ENCODE measurements around the gene NPIPB8. TPM values are rescaled to one million over a fixed set of nuclear protein-coding genes. Genes with fewer than 3 reads are reported as not detected.
A peak's percentile ranks its signal among the peaks of the same experiment; 100 is the strongest.
"Not testable (repeated sequence)": the region's sequence is repeated elsewhere in the genome, so short reads cannot be mapped to it uniquely, and the experiment has no call there.

NPIPB8 gene
- total RNA-seq, 4 donors from 2014 or later = 0.85 to 2.1 (median 1.3) TPM; not detected in 1

DNA sequence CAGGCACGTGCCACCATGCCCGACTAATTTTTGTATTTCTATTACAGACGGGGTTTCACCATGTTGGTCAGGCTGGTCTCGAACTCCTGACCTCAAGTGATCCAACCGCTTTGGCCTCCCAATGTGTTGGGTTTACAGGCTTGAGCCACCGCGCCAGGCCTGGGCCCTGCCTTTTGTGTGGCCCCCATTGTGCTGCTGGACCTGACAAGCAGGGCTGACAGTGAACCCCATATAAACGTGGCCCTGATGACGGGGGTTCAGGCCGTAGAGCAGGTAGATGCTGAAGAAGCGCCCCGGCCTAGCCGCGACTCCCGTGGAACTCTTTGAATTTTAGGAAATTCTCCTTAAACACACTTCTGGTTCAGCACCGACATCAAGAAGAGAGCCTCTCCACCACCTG, 23.3 kb upstream of the NPIPB8 start:
- H3K4me1 ChIP-seq = peaks cover 0 to 17% (median 4%) of the 10 kb centered on the region in 4 donors
- not testable (repeated sequence) for H3K27me3 ChIP-seq, H3K27ac ChIP-seq, H3K9me3 ChIP-seq, H3K36me3 ChIP-seq, DNase-seq, H3K4me3 ChIP-seq

DNA sequence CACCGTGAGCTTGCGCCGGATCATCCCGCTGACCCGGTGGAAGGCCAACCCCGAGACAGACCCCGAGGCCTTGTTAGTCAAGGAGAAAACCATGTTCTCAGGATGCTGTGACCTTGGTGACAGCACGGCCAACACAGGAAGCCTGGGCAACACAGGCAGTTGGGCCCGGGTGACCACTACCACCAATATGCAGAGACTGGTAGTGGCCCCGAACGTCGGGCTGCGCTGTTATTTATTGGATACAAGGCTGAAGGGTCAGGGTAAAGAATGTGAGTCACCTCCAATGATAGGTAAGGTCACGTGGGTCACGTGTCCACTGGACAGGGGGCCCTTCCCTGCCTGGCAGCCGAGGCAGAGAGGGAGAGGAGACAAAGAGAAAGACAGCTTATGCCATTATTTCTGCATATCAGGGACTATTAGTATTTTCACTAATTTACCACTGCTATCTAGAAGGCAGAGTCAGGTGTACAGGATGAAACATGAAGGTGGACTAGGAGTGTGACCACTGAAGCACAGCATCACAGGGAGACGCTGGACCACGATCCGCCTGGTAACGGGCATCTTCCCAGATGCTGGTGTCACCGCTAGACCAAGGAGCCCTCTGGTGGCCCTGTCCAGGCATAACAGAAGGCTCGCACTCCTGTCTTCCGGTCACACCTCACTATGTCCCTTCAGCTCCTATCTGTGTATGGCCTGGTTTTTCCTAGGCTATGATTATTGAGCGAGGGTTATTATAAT, 22.2 kb upstream of the NPIPB8 start:
- not testable (repeated sequence) for H3K36me3 ChIP-seq, H3K27ac ChIP-seq, H3K9me3 ChIP-seq, H3K4me3 ChIP-seq, H3K27me3 ChIP-seq, H3K4me1 ChIP-seq
- TF ChIP-seq, protein P1, sequence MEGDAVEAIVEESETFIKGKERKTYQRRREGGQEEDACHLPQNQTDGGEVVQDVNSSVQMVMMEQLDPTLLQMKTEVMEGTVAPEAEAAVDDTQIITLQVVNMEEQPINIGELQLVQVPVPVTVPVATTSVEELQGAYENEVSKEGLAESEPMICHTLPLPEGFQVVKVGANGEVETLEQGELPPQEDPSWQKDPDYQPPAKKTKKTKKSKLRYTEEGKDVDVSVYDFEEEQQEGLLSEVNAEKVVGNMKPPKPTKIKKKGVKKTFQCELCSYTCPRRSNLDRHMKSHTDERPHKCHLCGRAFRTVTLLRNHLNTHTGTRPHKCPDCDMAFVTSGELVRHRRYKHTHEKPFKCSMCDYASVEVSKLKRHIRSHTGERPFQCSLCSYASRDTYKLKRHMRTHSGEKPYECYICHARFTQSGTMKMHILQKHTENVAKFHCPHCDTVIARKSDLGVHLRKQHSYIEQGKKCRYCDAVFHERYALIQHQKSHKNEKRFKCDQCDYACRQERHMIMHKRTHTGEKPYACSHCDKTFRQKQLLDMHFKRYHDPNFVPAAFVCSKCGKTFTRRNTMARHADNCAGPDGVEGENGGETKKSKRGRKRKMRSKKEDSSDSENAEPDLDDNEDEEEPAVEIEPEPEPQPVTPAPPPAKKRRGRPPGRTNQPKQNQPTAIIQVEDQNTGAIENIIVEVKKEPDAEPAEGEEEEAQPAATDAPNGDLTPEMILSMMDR (IDR thresholded peaks at IDR 0.05) = peak; percentile 29 to 85 (median 72)
- peak in 2 of 3 donors; percentile 67 to 85 for DNase-seq

DNA sequence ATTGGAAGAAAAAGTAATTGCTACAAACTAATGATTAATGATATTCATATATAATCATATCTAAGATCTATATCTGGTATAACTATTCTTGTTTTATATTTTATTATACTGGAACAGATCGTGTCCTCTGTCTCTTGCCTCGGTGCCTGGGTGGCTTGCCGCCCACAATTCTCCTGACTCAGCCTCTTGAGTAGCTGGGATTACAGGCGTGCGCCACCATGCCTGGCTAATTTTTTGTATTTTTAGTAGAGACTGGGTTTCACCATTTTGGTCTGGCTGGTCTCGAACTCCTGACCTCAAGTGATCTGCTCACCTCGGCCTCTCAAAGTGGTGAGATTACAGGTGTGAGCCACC, 21.7 kb upstream of the NPIPB8 start:
- H3K27ac ChIP-seq, H3K36me3 ChIP-seq: not testable (repeated sequence)

DNA sequence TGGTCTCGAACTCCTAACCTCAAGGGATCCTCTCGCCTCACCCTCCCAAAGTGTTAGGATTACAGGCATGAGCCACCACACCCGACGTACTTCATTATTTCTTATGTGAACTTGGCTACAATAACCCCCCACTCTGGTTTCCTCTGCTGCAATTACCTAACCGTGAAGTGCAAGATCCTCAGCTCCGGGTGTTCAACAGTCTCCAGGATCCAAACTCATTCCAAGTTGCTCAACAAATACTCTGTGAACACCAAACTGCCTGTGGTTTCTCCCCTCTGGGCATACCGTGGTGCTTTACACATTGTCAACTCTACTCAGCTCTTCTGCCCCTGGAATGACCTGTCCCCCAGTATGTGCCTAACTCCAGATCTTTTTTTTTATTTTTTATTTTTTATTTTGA, 21.2 kb upstream of the NPIPB8 start:
- H3K9me3 ChIP-seq = no peaks in the 10 kb centered on the region
- H3K36me3 ChIP-seq = no peaks in the 10 kb centered on the region
- no peak for DNase-seq
- no peak overlapping the region for H3K27ac ChIP-seq
- H3K4me3 ChIP-seq = no peak overlapping the region
- TF ChIP-seq POLR2A (IDR thresholded peaks at IDR 0.05) = no peak
- TF ChIP-seq, protein P1 (IDR thresholded peaks at IDR 0.05) = no peak
- peaks cover 0 to 2% (median 0%) of the 10 kb centered on the region in 4 donors for H3K4me1 ChIP-seq
- H3K27me3 ChIP-seq = no peaks in the 10 kb centered on the region

More for the DNA sequence above, 21.7 kb upstream of the NPIPB8 start:
- DNase-seq, H3K9me3 ChIP-seq, H3K27me3 ChIP-seq, H3K4me3 ChIP-seq, H3K4me1 ChIP-seq: not testable (repeated sequence)

DNA sequence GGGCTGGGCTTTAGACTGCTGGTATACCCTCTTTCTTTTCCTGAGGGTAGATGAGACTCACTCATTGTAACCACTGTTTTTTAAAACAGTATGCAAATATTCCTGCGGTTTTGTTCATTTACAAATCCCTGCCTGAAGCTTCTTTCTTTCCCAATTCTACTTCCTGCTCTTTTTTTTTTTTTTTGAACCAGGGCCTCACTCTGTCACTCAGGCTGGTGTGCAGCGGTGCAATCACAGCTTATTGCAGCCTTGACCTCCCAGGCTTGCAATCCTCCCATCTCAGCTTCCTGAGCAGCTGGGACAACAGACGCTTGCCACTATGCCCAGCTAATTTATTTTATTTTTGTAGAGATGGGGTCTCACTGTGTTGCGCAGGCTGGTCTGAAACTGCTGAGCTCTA, 20.0 kb upstream of the NPIPB8 start:
- H3K9me3 ChIP-seq = no peaks in the 10 kb centered on the region
- no peak for TF ChIP-seq POLR2A (IDR thresholded peaks at IDR 0.05)
- TF ChIP-seq, protein P1 (IDR thresholded peaks at IDR 0.05) = no peak
- DNase-seq = no peak
- no peak overlapping the region for H3K27ac ChIP-seq
- no peaks in the 10 kb centered on the region for H3K27me3 ChIP-seq
- no peaks in the 10 kb centered on the region for H3K36me3 ChIP-seq
- no peak overlapping the region for H3K4me3 ChIP-seq
- peaks cover 0 to 12% (median 2%) of the 10 kb centered on the region in 4 donors for H3K4me1 ChIP-seq

- H3K27me3 ChIP-seq, DNase-seq, H3K36me3 ChIP-seq, H3K9me3 ChIP-seq, H3K4me3 ChIP-seq, H3K27ac ChIP-seq: not testable (repeated sequence)
- H3K4me1 ChIP-seq = peaks cover 0 to 23% (median 4%) of the 10 kb centered on the region in 4 donors
These were observed 17.5 kb upstream of the NPIPB8 start for GRCh38 chr16:28620316-28620715.

DNA sequence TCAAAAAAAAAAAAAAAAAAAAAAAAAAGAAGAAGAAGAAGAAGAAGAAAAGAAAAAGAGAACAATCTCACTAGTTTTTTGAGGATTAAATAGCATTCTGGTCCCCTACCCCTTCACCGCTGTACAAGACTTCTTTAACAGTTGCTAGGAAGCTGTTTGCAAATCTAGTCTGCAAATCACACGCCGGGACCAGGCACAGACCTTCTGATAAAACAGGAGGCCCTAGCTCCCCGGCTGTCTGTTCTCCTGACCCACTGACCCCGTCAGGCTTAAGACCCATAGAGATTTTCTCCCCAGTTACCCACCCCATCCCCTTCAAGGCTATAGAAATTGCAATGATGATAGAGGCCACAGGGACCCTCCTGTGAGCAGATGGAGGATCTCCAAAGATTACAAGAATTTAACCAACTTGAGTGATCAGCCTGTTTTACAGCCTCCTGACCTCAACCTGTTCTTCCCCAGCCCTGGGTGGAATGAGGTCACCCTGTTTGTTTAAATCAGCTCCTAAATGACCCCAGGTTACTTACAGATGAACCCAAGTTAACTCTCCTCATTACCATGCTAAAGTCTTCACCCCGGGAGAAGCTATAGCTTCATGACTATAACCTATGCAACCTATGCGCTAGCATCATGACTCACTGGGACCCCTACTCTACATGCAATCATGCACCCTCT, 16.2 kb upstream of the NPIPB8 start:
- peaks cover 0 to 23% (median 4%) of the 10 kb centered on the region in 4 donors for H3K4me1 ChIP-seq
- no peaks in the 10 kb centered on the region for H3K9me3 ChIP-seq
- H3K36me3 ChIP-seq = no peaks in the 10 kb centered on the region
- TF ChIP-seq, protein P1 (IDR thresholded peaks at IDR 0.05) = no peak
- no peak for TF ChIP-seq POLR2A (IDR thresholded peaks at IDR 0.05)
- H3K27ac ChIP-seq = no peak overlapping the region
- H3K4me3 ChIP-seq = no peak overlapping the region
- no peaks in the 10 kb centered on the region for H3K27me3 ChIP-seq
- DNase-seq = no peak

DNA sequence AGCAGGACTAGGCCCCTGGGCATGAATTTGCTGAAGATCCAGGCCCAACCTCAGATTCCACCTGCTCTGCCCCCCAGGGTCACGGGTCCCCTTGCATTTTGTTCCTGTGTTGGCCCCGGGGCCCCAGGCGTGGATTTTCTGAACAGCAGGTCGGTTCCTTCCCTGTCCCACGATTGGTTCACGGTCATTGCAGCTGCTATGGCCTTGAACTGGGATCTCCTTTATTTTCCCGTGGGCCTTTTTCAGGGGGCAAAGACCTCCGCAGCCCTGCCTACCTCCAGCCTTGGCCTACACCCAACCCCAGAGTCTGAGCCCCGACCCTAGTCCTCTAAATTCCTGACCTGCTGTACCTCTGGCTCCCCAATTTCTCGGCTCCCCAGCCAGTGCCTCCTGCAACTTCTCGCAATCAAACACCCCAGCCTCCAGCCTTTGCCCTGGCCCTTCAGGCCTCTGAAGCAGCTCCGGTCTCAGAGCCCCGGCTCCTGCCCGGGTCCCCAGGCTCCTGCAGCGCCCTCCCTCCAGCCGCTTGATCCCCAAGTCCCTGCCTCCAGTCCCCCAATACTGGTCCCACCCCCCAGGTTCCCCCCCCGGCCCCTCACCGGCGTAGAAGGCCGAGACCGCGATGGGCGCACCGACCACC, 15.2 kb upstream of the NPIPB8 start:
- not testable (repeated sequence) for H3K27me3 ChIP-seq, DNase-seq, H3K9me3 ChIP-seq, H3K36me3 ChIP-seq
- Histone ChIP-seq H3K27ac (peak overlapping the region in 2 of 4 donors; percentile 39 to 55), H3K4me3 (peak overlapping the region; percentile 38 to 75 (median 70)), H3K4me1 (peaks cover 0 to 23% (median 4%) of the 10 kb centered on the region in 4 donors)
